Measurements from ENCODE around the gene TUBG2.

- no peak for TF ChIP-seq CTCF (optimal IDR thresholded peaks at IDR 0.05 in 1 of 3, IDR thresholded peaks at IDR 0.05 in 1 of 3, conservative IDR thresholded peaks at IDR 0.05 in 1 of 3; ENCODE audit: extremely low read depth in 1 of 3, insufficient read depth in 2 of 3, low read length in 3 of 3)
- no peak for TF ChIP-seq EZH2 (IDR thresholded peaks at IDR 0.05; ENCODE audit: low read length)
Measured at GRCh38 chr17:42683407-42684034, 24.4 kb downstream of the TUBG2 start.

All from keratinocyte (primary cell).